Thyroid gland (tissue), 4 donors: Measurements from ENCODE around the gene PITX3. TPM values are rescaled to one million over a fixed set of nuclear protein-coding genes. Genes with fewer than 3 reads are reported as not detected.

ENCODE experiments used
- DNase-seq, 2 donors: peaks; one replicate each; pipeline ENCODE4 v3.0.0-alpha.2; 2019
- H3K27ac ChIP-seq, 3 donors: fragments of 200-600 bp; sonication (generic); 1 replicate in 2 of 3; 2 replicates in 1 of 3; pipeline ENCODE4 v1.5.1; 2016 to 2019; ENCODE audit warnings: mild to moderate bottlenecking in 1 of 3, moderate library complexity in 1 of 3
- H3K27me3 ChIP-seq: fragments of 200-600 bp; sonication (generic); one replicate; pipeline ENCODE4 v1.5.1; 2019
- H3K36me3 ChIP-seq, 2 donors: fragments of 200-600 bp; sonication (generic); one replicate each; pipeline ENCODE4 v1.5.1; 2016 to 2019
- H3K4me1 ChIP-seq, 2 donors: fragments of 200-600 bp; sonication (generic); one replicate each; pipeline ENCODE4 v1.5.1; 2017 to 2019
- H3K4me3 ChIP-seq, 3 donors: fragments of 200-600 bp; sonication (generic); replicated peaks in 1 of 3; 1 replicate in 2 of 3; 2 replicates in 1 of 3; pipeline ENCODE4 v1.5.1; 2016; ENCODE audit warnings: mild to moderate bottlenecking in 1 of 3
- H3K9me3 ChIP-seq: fragments of 200-600 bp; sonication (generic); one replicate; pipeline ENCODE4 v1.5.1; 2017
- CTCF ChIP-seq, 6 experiments: fragments of 200-600 bp in 3 of 6; fragments of 450-650 bp in 3 of 6; sonication (generic) in 3 of 6; IDR thresholded peaks; one replicate each; pipeline ENCODE4 v1.5.1; 2016 to 2019; ENCODE audit warnings: antibody characterized with exemption in 6 of 6, mild to moderate bottlenecking in 2 of 6, inconsistent platforms in 1 of 6, moderate library complexity in 1 of 6
- POLR2A ChIP-seq, 2 donors: fragments of 450-650 bp; IDR thresholded peaks; one replicate each; pipeline ENCODE4 v1.6.1; 2017; ENCODE audit warnings: antibody characterized with exemption in 2 of 2, mild to moderate bottlenecking in 2 of 2, moderate library complexity in 1 of 2
- WGBS, 2 donors: methylation state at CpG; one replicate each; pipeline ENCODE4 v1.1.5; 2017; 5-methylcytosine and 5-hydroxymethylcytosine counted together
- intact Hi-C: fragments of 100-400 bp; cut with DNase I; formaldehyde crosslinking; loops from one replicate; pipeline ENCODE4 v1.15.1; 2023
- total RNA-seq, 4 donors: library from RNA; depleted of rRNA; stranded (reverse); fragments of >200 nt; gene quantifications; one replicate each; pipeline ENCODE4 v1.2.3, GENCODE V29; 2016

The PITX3 gene
- total RNA-seq, 4 donors from 2014 or later: 0.45 TPM; not detected in 3

DNA sequence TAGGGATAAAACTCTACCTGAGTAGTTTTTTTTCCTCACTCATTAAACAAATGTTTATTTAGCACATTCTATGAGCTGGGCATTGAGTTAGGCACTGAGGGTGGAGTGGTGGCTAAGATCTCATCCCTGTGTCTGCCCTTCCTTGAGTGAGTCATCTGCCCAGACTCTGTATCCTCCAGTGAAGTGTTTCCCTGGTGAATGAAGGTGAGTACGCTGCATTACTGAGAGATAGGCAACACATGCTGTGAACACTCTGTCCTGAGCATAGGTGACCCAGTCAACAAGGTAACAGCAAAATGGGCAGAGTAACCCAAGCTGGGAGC, 5.8 kb downstream of the PITX3 start:
- DNase-seq: no peak
- TF ChIP-seq CTCF (IDR thresholded peaks at IDR 0.05) (no peak), POLR2A (IDR thresholded peaks at IDR 0.05) (no peak)
- Histone ChIP-seq H3K9me3 (no peaks in the 10 kb centered on the region), H3K27me3 (peaks cover 7% of the 10 kb centered on the region), H3K4me1 (peaks cover 12 to 14% of the 10 kb centered on the region in 2 donors), H3K4me3 (no peak overlapping the region), H3K36me3 (no peaks in the 10 kb centered on the region), H3K27ac (no peak overlapping the region)
- WGBS, 2 donors: 88 to 100% methylated on average over 1 of the region's 1 CpG
- intact Hi-C loops: loop anchor here (10.0 kb wide), 2 partner anchors 239 to 359 kb away; no protein-coding TSS in a partner anchor

DNA sequence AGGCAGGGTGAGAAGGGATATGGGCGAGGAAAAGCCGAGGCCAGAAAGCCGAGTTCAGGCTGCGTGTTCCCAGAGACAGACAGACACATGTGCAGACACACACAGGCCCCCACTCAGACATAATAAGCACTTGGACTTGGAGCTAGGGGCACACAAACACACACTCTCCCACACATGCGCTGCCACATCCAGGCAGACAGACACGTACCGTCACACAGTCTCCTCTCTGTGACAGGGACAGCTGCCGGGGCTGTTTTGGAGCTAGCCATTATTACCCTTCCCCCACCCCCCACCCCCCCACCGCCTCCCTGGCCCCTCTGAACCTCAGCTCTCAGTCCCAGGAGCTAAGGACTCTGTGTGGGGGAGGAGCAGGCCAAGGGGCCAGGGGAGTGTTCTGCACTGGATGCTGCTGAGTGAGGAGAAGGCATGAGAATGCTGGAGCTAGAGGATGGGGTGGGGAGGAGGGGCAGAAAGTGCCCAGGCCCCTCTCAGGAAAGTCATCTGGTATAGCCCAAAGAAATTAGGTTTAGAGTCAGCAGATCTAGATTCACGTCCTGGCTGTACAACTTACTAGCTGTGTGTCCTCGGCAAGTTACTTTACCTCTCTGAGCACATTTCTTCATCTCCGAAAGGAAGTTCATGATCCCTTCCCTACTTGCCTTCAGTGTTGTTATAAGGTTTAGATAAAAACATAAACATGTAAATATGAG, 6.3 kb downstream of the PITX3 start:
- Histone ChIP-seq H3K9me3 (no peaks in the 10 kb centered on the region), H3K36me3 (no peaks in the 10 kb centered on the region), H3K4me3 (no peak overlapping the region), H3K27ac (no peak overlapping the region), H3K4me1 (peaks cover 12 to 18% of the 10 kb centered on the region in 2 donors), H3K27me3 (peaks cover 7% of the 10 kb centered on the region)
- intact Hi-C loops: loop anchor here (10.0 kb wide), 2 partner anchors 240 to 360 kb away; no protein-coding TSS in a partner anchor
- no peak for TF ChIP-seq POLR2A (IDR thresholded peaks at IDR 0.05)
- TF ChIP-seq CTCF (IDR thresholded peaks at IDR 0.05): no peak
- DNase-seq: no peak
- WGBS, 2 donors: 65 to 73% methylated on average over 12 of the region's 12 CpGs

- H3K27ac ChIP-seq: no peak overlapping the region
- intact Hi-C loops: loop anchor here (10.0 kb wide), 2 partner anchors 241 to 361 kb away; no protein-coding TSS in a partner anchor
- H3K4me3 ChIP-seq: no peak overlapping the region
- 43 to 63% methylated on average over 1 of the region's 1 CpG for WGBS, 2 donors
- H3K9me3 ChIP-seq: no peaks in the 10 kb centered on the region
- H3K27me3 ChIP-seq: peaks cover 7% of the 10 kb centered on the region
- H3K4me1 ChIP-seq: peaks cover 14 to 20% of the 10 kb centered on the region in 2 donors
- no peak for DNase-seq
- H3K36me3 ChIP-seq: no peaks in the 10 kb centered on the region
- no peak for TF ChIP-seq POLR2A (IDR thresholded peaks at IDR 0.05)
- TF ChIP-seq CTCF (IDR thresholded peaks at IDR 0.05): no peak
Measured at GRCh38 chr10:102233997-102234396, 7.3 kb downstream of the PITX3 start.

DNA sequence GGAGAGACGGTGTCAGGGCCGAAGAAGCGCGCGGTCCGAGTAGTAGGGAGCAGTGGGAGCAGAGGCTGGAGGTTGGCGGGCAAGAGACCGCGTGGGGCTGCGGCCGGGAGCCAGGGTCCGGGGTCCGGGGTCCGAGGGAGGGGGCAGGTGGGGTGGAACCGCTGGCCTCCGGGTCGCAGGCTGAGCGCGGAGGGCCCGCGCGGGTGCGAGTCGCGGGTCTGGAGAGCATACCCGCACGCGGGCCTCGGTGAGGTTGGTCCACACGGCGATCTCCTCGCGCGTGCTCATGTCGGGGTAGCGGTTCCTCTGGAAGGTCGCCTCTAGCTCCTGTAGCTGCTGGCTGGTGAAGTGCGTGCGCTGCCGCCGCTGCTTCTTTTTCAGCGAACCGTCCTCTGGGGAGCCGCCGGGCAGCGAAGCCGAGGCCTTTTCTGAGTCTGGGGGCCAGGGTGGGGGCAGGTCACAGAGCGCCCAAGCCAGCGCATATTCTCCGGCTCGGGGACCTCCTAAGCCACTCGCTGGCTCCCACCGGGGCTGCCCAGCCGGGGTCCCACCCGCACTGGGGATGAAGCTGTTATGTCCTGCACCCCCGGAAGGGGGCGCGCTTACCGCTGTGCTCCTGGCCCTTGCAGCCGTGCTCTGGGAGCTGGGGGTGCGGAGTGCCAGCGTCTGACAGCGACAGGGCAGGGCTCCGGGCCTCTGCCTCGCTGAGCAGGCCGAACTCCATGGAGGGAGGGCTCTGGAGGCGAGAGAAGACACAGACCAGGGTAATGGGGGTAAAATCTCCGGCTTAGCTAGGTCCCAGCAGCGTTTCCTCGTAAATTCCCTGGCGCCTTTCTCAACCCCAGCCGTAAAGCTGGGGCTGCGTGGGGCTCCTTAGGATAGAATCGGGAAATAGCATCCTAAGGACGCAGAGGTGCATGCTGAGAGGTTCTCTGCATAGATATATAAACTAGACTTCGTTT, 9.7 kb downstream of the PITX3 start:
- Histone ChIP-seq H3K4me3 (peak overlapping the region in 1 of 3 donors; percentile 45), H3K27ac (no peak overlapping the region), H3K27me3 (peaks cover 7% of the 10 kb centered on the region), H3K9me3 (no peaks in the 10 kb centered on the region), H3K36me3 (no peaks in the 10 kb centered on the region), H3K4me1 (peaks cover 14 to 24% of the 10 kb centered on the region in 2 donors)
- TF ChIP-seq POLR2A (IDR thresholded peaks at IDR 0.05) (no peak), CTCF (IDR thresholded peaks at IDR 0.05) (peak in 4 of 6 experiments; percentile 34 to 50 (median 44))
- 15 to 24% methylated on average over 28 to 54 of the region's 76 CpGs for WGBS, 2 donors
- peak in 1 of 2 donors; percentile 13 for DNase-seq
- intact Hi-C loops: loop anchor here (2.0 to 10.0 kb wide), 3 partner anchors 115 to 363 kb away; no protein-coding TSS in a partner anchor
